ENCODE data around the gene KNSTRN. TPM values are rescaled to one million over a fixed set of nuclear protein-coding genes. Genes with fewer than 3 reads are reported as not detected.

The KNSTRN gene
- total and polyA plus RNA-seq, 2 donors (not counting 3 experiments of a cell fraction or from before 2014, with no cell fraction given), result 24.4 to 61.4 TPM

DNA sequence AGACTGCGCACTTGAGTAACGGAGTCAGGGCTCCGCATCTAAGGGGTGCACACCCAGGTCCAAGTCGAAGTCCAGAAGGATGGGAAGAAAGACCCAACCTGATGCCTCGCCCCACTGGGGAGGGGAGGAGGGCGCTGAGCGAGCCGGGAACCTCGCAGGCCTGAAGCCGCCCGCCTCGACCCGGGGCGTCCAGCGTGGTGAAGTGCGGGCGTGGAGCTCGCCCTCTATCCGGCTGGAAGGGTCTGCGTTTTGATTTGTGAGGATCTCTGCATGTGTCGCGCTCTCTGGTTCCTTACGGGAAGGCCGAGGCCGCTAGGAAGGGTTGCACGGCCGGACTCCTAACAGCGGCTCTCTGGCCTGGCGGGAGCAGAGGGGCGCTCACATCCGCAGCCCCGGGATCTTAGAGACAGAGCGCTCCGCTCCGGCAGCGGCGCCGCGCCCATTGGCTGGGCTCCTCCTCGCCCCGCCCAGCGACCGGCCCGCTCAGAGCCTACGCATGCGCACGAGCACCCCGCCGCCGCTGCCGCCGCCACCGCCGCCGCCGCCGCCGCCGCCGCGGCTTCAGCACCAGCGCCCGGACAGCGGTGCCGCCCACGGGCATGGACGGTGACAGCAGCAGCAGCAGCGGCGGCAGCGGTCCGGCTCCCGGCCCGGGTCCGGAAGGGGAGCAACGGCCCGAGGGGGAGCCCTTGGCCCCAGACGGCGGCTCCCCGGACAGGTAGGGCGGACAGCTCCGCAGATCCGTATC, 24.6 kb upstream of the KNSTRN start, which contains the start of gene DISP2:
Gene DISP2 (plus strand): TSS at position 497 of the 748 bp plus-strand sequence. CDS start 103 bp downstream, at position 600.
- Histone ChIP-seq H3K9me3 (replicated peaks; ENCODE audit: control insufficient read depth, insufficient read depth, low read length) (no peaks in the 10 kb centered on the region), H4K20me1 (replicated peaks; ENCODE audit: control insufficient read depth, extremely low read depth, insufficient read depth, low read length) (no peaks in the 10 kb centered on the region), H3K4me2 (ENCODE audit: insufficient read depth, low read length) (peak within 1 kb of the TSS; percentile 86), H3K27me3 (ENCODE audit: control insufficient read depth in 2 of 2, insufficient read depth in 2 of 2, low read length in 2 of 2) (peaks cover 9 to 13% of the 10 kb centered on the region in 2 experiments), H3K36me3 (ENCODE audit: control insufficient read depth in 2 of 2, extremely low read depth in 1 of 2, insufficient read depth in 2 of 2, low read length in 2 of 2) (no peaks in the 10 kb centered on the region), H3K4me1 (ENCODE audit: control insufficient read depth, extremely low read depth, insufficient read depth, low read length) (peaks cover 8% of the 10 kb centered on the region), H3K79me2 (ENCODE audit: control insufficient read depth, insufficient read depth, low read length) (no peaks in the 10 kb centered on the region), H3K27ac (ENCODE audit: insufficient read depth, low read depth, low read length) (no peak within 1 kb of the TSS), H3K9ac (replicated peaks; ENCODE audit: extremely low read depth, insufficient read depth, low read length) (no peak within 1 kb of the TSS), H3K4me3 (replicated peaks in 1 of 3; ENCODE audit: insufficient read depth in 1 of 3, low read depth in 1 of 3, low read length in 3 of 3) (peak within 1 kb of the TSS; percentile 35 to 54 (median 41)), H2AFZ (ENCODE audit: low read depth, low read length) (peak within 1 kb of the TSS; percentile 97), H3K9me1 (replicated peaks; ENCODE audit: control insufficient read depth, extremely low read depth, insufficient read depth, low read length) (no peaks in the 10 kb centered on the region)
- ChIA-PET CTCF (interaction anchor here (1.1 to 6.4 kb wide), 9 partner anchors 11 to 501 kb away, joined by 3 to 82 read pairs (median 4); partner anchors contain the start of gene CCDC9B), POLR2A (interaction anchor here (0.6 kb wide), 1 partner anchor 25 kb away, joined by 3 read pairs; no protein-coding TSS in a partner anchor)
- TF ChIP-seq, protein P1, sequence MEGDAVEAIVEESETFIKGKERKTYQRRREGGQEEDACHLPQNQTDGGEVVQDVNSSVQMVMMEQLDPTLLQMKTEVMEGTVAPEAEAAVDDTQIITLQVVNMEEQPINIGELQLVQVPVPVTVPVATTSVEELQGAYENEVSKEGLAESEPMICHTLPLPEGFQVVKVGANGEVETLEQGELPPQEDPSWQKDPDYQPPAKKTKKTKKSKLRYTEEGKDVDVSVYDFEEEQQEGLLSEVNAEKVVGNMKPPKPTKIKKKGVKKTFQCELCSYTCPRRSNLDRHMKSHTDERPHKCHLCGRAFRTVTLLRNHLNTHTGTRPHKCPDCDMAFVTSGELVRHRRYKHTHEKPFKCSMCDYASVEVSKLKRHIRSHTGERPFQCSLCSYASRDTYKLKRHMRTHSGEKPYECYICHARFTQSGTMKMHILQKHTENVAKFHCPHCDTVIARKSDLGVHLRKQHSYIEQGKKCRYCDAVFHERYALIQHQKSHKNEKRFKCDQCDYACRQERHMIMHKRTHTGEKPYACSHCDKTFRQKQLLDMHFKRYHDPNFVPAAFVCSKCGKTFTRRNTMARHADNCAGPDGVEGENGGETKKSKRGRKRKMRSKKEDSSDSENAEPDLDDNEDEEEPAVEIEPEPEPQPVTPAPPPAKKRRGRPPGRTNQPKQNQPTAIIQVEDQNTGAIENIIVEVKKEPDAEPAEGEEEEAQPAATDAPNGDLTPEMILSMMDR (IDR thresholded peaks at IDR 0.05; ENCODE audit: extremely low read depth in 1 of 2, insufficient read depth in 1 of 2, low read depth in 1 of 2, low read length in 2 of 2), result no peak
- TF ChIP-seq JUN (IDR thresholded peaks at IDR 0.05; ENCODE audit: borderline replicate concordance, insufficient read depth, insufficient read length, low read depth), result no peak
- TF ChIP-seq POLR2AphosphoS5 (IDR thresholded peaks at IDR 0.05; ENCODE audit: insufficient read depth, low read depth, low read length), result no peak
- no peak for TF ChIP-seq MYC (IDR thresholded peaks at IDR 0.05; ENCODE audit: low read depth, low read length)
- peak; percentile 35 for FAIRE-seq
- intact Hi-C loops (cut with micrococcal nuclease), result loop anchor here (1.0 kb wide), 2 partner anchors 10 to 35 kb away; partner anchors contain the start of gene INAFM2
- no TSS peak for BruUV-seq (replicated peaks)
- dilution Hi-C loops (cut with MboI; ENCODE audit: extremely low pct_ligation_motif_present, low sequenced_read_pairs), result no loop called here
- peak; percentile 84 for DNase-seq (ENCODE audit: low read depth, low spot score)
